GDM1 (cell line): Measurements from ENCODE around the gene KCTD15.

ENCODE experiments used
- DNase-seq: peaks from one replicate; lab custom pipeline; 2025; lab: John Stamatoyannopoulos, UW

The KCTD15 gene

GRCh38 chr19:33771384-33772101, 25.1 kb upstream of the KCTD15 start:
- peak; percentile 11 for DNase-seq

- DNase-seq = no peak
Observed at GRCh38 chr19:33772102-33772857, 24.4 kb upstream of the KCTD15 start.

- no peak for DNase-seq
Observed at GRCh38 chr19:33772858-33773180, 23.9 kb upstream of the KCTD15 start.

GRCh38 chr19:33773704-33774624, 22.7 kb upstream of the KCTD15 start:
- DNase-seq = no peak

GRCh38 chr19:33774751-33775150, 21.9 kb upstream of the KCTD15 start:
- DNase-seq = no peak

- DNase-seq = no peak
Observed at GRCh38 chr19:33775731-33776487, 20.8 kb upstream of the KCTD15 start.

- DNase-seq = no peak
Observed at GRCh38 chr19:33777351-33777750, 19.3 kb upstream of the KCTD15 start.

- DNase-seq = no peak
Observed at GRCh38 chr19:33777753-33778088, 18.9 kb upstream of the KCTD15 start.

GRCh38 chr19:33778089-33778791, 18.4 kb upstream of the KCTD15 start:
- DNase-seq = peak; percentile 58

GRCh38 chr19:33779849-33780248, 16.8 kb upstream of the KCTD15 start:
- no peak for DNase-seq

GRCh38 chr19:33780251-33780650, 16.4 kb upstream of the KCTD15 start:
- DNase-seq = no peak

- no peak for DNase-seq
Observed at GRCh38 chr19:33780746-33781145, 15.9 kb upstream of the KCTD15 start.

GRCh38 chr19:33781415-33781935, 15.2 kb upstream of the KCTD15 start:
- no peak for DNase-seq

- DNase-seq = no peak
Observed at GRCh38 chr19:33781996-33782395, 14.7 kb upstream of the KCTD15 start.

- DNase-seq = no peak
Observed at GRCh38 chr19:33784432-33784831, 12.2 kb upstream of the KCTD15 start.

GRCh38 chr19:33785795-33786194, 10.9 kb upstream of the KCTD15 start:
- DNase-seq = no peak

GRCh38 chr19:33788676-33789075, 8.0 kb upstream of the KCTD15 start:
- no peak for DNase-seq

- no peak for DNase-seq
Observed at GRCh38 chr19:33789344-33789743, 7.3 kb upstream of the KCTD15 start.

GRCh38 chr19:33794683-33795369, 1.8 kb upstream of the KCTD15 start:
- DNase-seq = no peak

GRCh38 chr19:33795370-33796163, 1.1 kb upstream of the KCTD15 start:
- peak; percentile 82 for DNase-seq
